Panc1 (cell line): ENCODE results near the gene ATAD2B. TPM values are rescaled to one million over a fixed set of nuclear protein-coding genes. Genes with fewer than 3 reads are reported as not detected.

Experiments
- ATAC-seq: fragments of 200-7000 bp; cut with Tn5 transposase; 2 replicates; pipeline ENCODE4 v1.9.1; 2020; ENCODE audit warnings: mild to moderate bottlenecking, moderate library complexity
- BruUV-seq: library from RNA; stranded (reverse); fragments of 400-500 nt; replicated peaks from 2 replicates; lab custom pipeline; 2021; lab: Mats Ljungman, UMichigan
- CTCF ChIA-PET: fragments of 300-600 bp; sonication (Branson Sonifier 250); formaldehyde crosslinking; loops from one replicate; lab custom pipeline; 2022; ENCODE audit warnings: antibody characterized with exemption; lab: Charles Lee
- POLR2A ChIA-PET: fragments of 300-600 bp; sonication (Branson Sonifier 250); formaldehyde crosslinking; loops from one replicate; lab custom pipeline; 2022; ENCODE audit warnings: antibody characterized with exemption; lab: Charles Lee
- DNase-seq: peaks from one replicate; pipeline ENCODE4 v3.0.0-alpha.2; 2010; ENCODE audit warnings: low read depth, low spot score
- H3K27ac ChIP-seq: 2 replicates; pipeline ENCODE4 v1.5.1; 2011; ENCODE audit warnings: mild to moderate bottlenecking, low read length, inconsistent platforms
- H3K27me3 ChIP-seq: fragments of 200-500 bp; sonication (Bioruptor generic); 2 replicates; pipeline ENCODE4 v1.6.0; 2014; ENCODE audit warnings: low read length, inconsistent platforms; ENCODE audit not compliant: control insufficient read depth, insufficient read depth
- H3K36me3 ChIP-seq: fragments of 200-500 bp; sonication (Bioruptor generic); 2 replicates; pipeline ENCODE4 v1.5.1; 2014; ENCODE audit warnings: inconsistent platforms, mild to moderate bottlenecking, low read length, moderate library complexity; ENCODE audit not compliant: control insufficient read depth, insufficient read depth
- H3K4me1 ChIP-seq: 2 replicates; pipeline ENCODE4 v1.5.1; 2011; ENCODE audit warnings: inconsistent platforms, mild to moderate bottlenecking, low read length, moderate library complexity; ENCODE audit not compliant: control insufficient read depth, insufficient read depth
- H3K4me3 ChIP-seq, 2 experiments: 2 replicates each; pipeline ENCODE4 v1.5.1; 2011 to 2012; ENCODE audit warnings: low read depth in 2 of 2, low read length in 2 of 2, mild to moderate bottlenecking in 2 of 2, inconsistent platforms in 1 of 2, moderate library complexity in 1 of 2
- H3K9me3 ChIP-seq: fragments of 200-500 bp; sonication (Bioruptor generic); 2 replicates; pipeline ENCODE4 v1.5.1; 2014; ENCODE audit warnings: low read depth, mild to moderate bottlenecking, inconsistent platforms, low read length, moderate library complexity; ENCODE audit not compliant: control insufficient read depth, insufficient read depth
- POLR2AphosphoS5 ChIP-seq: IDR thresholded peaks from 2 replicates; pipeline ENCODE4 v1.6.1; 2012; ENCODE audit warnings: mild to moderate bottlenecking, low read depth, low read length, moderate library complexity
- SIN3A ChIP-seq: IDR thresholded peaks from 2 replicates; pipeline ENCODE4 v1.6.1; 2012; ENCODE audit warnings: low read depth, mild to moderate bottlenecking, low read length, moderate library complexity, borderline replicate concordance; ENCODE audit not compliant: insufficient read depth
- TCF7L2 ChIP-seq: IDR thresholded peaks from 2 replicates; pipeline ENCODE4 v1.6.1; 2011; ENCODE audit warnings: mild to moderate bottlenecking, low read depth, low read length, inconsistent platforms
- in situ Hi-C: cut with HindIII; loops from 2 replicates; pipeline ENCODE4 v1.10.0; 2016; ENCODE audit warnings: low sequenced_read_pairs, low pct_unique_long_range_greater_than_20kb
- intact Hi-C: fragments of 100-400 bp; cut with micrococcal nuclease; formaldehyde crosslinking; loops from one replicate; pipeline ENCODE4 v1.10.0; 2022; ENCODE audit not compliant: unreplicated experiment
- total RNA-seq: library from RNA; stranded (reverse); gene quantifications from one replicate; pipeline ENCODE4 v1.2.1, GENCODE V29; 2021; ENCODE audit not compliant: unreplicated experiment
- TF ChIP-seq, protein P1 (sequence below): fragments of 450-650 bp; IDR thresholded peaks from 2 replicates; pipeline ENCODE4 v1.5.1; 2017; ENCODE audit warnings: mild to moderate bottlenecking
- TF ChIP-seq, protein P2 (sequence below), 2 experiments: IDR thresholded peaks; 2 replicates each; pipeline ENCODE4 v1.6.1; 2011 to 2012; ENCODE audit warnings: low read depth in 2 of 2, control low read depth in 1 of 2, low read length in 1 of 2, mild to moderate bottlenecking in 1 of 2, moderate library complexity in 1 of 2; ENCODE audit not compliant: insufficient read depth in 1 of 2

The ATAD2B gene
- total RNA-seq, 1 experiment from 2014 or later = 17.9 TPM

DNA sequence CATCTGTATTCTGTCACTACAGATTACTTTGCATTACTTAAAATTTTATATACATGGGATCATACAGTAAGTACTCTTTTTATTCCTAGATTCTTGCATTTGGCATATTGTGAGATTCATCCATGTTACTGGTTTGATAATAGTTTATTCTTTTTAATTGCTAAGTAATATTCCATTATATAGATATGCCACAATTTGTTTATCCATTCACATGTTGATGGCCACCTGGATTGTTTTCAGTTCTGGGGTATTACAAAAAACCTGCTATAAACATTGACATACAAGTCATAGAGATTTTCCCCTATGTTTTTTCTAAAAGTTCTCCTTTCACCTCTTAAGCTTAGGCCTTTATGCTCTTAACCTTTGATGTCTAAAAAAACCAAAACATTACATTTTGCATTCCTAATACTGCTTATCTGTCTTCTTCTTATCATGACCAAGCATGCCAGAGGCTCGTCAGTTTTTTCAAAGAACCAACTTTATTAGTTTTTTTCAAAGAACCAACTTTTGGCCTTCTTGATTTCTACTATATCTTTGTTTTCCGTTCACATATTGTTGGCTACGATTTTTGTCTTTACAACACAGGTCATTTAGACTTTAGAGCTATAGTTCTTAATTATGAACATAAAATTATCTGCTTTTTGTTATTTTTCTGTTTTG lies 86.9 kb downstream of the ATAD2B start:
- intact Hi-C loops = no loop called here
- ChIA-PET CTCF (interaction anchor here (0.6 kb wide), 1 partner anchor 141 kb away, joined by 6 read pairs; no protein-coding TSS in a partner anchor), POLR2A (no interaction called here)
- no peak overlapping the region for H3K27ac ChIP-seq
- no TSS peak for BruUV-seq
- DNase-seq (no peak), ATAC-seq (no peak)
- no peaks in the 10 kb centered on the region for H3K4me1 ChIP-seq
- no peak overlapping the region for H3K4me3 ChIP-seq
- no peaks in the 10 kb centered on the region for H3K9me3 ChIP-seq
- in situ Hi-C loops = no loop called here
- TF ChIP-seq, protein P1, sequence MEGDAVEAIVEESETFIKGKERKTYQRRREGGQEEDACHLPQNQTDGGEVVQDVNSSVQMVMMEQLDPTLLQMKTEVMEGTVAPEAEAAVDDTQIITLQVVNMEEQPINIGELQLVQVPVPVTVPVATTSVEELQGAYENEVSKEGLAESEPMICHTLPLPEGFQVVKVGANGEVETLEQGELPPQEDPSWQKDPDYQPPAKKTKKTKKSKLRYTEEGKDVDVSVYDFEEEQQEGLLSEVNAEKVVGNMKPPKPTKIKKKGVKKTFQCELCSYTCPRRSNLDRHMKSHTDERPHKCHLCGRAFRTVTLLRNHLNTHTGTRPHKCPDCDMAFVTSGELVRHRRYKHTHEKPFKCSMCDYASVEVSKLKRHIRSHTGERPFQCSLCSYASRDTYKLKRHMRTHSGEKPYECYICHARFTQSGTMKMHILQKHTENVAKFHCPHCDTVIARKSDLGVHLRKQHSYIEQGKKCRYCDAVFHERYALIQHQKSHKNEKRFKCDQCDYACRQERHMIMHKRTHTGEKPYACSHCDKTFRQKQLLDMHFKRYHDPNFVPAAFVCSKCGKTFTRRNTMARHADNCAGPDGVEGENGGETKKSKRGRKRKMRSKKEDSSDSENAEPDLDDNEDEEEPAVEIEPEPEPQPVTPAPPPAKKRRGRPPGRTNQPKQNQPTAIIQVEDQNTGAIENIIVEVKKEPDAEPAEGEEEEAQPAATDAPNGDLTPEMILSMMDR = no peak
- TF ChIP-seq, protein P2, sequence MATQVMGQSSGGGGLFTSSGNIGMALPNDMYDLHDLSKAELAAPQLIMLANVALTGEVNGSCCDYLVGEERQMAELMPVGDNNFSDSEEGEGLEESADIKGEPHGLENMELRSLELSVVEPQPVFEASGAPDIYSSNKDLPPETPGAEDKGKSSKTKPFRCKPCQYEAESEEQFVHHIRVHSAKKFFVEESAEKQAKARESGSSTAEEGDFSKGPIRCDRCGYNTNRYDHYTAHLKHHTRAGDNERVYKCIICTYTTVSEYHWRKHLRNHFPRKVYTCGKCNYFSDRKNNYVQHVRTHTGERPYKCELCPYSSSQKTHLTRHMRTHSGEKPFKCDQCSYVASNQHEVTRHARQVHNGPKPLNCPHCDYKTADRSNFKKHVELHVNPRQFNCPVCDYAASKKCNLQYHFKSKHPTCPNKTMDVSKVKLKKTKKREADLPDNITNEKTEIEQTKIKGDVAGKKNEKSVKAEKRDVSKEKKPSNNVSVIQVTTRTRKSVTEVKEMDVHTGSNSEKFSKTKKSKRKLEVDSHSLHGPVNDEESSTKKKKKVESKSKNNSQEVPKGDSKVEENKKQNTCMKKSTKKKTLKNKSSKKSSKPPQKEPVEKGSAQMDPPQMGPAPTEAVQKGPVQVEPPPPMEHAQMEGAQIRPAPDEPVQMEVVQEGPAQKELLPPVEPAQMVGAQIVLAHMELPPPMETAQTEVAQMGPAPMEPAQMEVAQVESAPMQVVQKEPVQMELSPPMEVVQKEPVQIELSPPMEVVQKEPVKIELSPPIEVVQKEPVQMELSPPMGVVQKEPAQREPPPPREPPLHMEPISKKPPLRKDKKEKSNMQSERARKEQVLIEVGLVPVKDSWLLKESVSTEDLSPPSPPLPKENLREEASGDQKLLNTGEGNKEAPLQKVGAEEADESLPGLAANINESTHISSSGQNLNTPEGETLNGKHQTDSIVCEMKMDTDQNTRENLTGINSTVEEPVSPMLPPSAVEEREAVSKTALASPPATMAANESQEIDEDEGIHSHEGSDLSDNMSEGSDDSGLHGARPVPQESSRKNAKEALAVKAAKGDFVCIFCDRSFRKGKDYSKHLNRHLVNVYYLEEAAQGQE (IDR thresholded peaks at IDR 0.05; ENCODE audit: insufficient read depth in 1 of 2, low read depth in 2 of 2, low read length in 1 of 2) = no peak
- TF ChIP-seq POLR2AphosphoS5 = no peak
- TF ChIP-seq TCF7L2 = no peak
- TF ChIP-seq SIN3A = no peak
- no peaks in the 10 kb centered on the region for H3K27me3 ChIP-seq
- H3K36me3 ChIP-seq = no peaks in the 10 kb centered on the region

DNA sequence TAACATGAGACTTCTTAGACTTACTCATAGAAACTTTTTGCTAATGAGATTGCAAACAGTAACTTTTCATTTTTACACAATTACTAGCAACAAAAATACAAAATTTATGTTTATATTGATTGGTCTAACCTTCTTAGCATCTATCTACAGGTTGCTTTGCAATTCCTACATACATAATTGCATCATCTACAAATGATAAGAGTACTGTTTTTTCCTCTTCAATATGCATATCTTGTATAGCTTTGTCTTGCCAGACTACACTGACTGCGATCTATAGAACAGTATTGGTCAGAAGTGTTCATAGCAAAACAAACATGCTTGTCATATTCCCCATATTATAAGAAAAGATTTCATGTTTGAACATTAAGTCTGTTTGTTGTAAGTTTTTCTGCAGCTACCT lies 87.9 kb downstream of the ATAD2B start:
- ChIA-PET POLR2A (no interaction called here), CTCF (no interaction called here)
- Histone ChIP-seq H3K4me3 (no peak overlapping the region), H3K36me3 (no peaks in the 10 kb centered on the region), H3K4me1 (no peaks in the 10 kb centered on the region), H3K27ac (no peak overlapping the region), H3K9me3 (no peaks in the 10 kb centered on the region), H3K27me3 (no peaks in the 10 kb centered on the region)
- DNase-seq = no peak
- intact Hi-C loops = no loop called here
- no TSS peak for BruUV-seq
- TF ChIP-seq, protein P1 = no peak
- in situ Hi-C loops = no loop called here
- ATAC-seq = no peak
